AG08396 (cell line): Measurements from ENCODE around the gene NAT8.
A peak's percentile ranks its signal among the peaks of the same experiment; 100 is the strongest.
"Not testable (repeated sequence)": the region's sequence is repeated elsewhere in the genome, so short reads cannot be mapped to it uniquely, and the experiment has no call there.

Experiments
- DNase-seq: peaks from one replicate; pipeline ENCODE4 v3.0.0; 2012; ENCODE audit warnings: low spot score, mixed read lengths

NAT8 gene

GRCh38 chr2:73642338-73643018 is at the start of gene NAT8:
Gene NAT8 (minus strand): TSS chr2:73642422. CDS start chr2:73641628, 794 bp downstream.
- no peak for DNase-seq

GRCh38 chr2:73690372-73691088 is 48.3 kb upstream of the NAT8 start:
- DNase-seq: not testable (repeated sequence)

GRCh38 chr2:73688494-73688893 is 46.3 kb upstream of the NAT8 start:
- not testable (repeated sequence) for DNase-seq

GRCh38 chr2:73685764-73686438 is 43.7 kb upstream of the NAT8 start:
- peak; percentile 13 for DNase-seq

- DNase-seq: not testable (repeated sequence)
Observed at GRCh38 chr2:73684905-73685304, 42.7 kb upstream of the NAT8 start.

GRCh38 chr2:73684325-73684724 is 42.1 kb upstream of the NAT8 start:
- not testable (repeated sequence) for DNase-seq

- DNase-seq: not testable (repeated sequence)
Observed at GRCh38 chr2:73679951-73680571, 37.8 kb upstream of the NAT8 start.

- DNase-seq: not testable (repeated sequence)
Observed at GRCh38 chr2:73679237-73679636, 37.0 kb upstream of the NAT8 start.

- not testable (repeated sequence) for DNase-seq
Observed at GRCh38 chr2:73678008-73678407, 35.8 kb upstream of the NAT8 start.

GRCh38 chr2:73676211-73676610 is 34.0 kb upstream of the NAT8 start:
- not testable (repeated sequence) for DNase-seq

- not testable (repeated sequence) for DNase-seq
Observed at GRCh38 chr2:73674696-73675157, 32.5 kb upstream of the NAT8 start.

GRCh38 chr2:73669976-73670375 is 27.8 kb upstream of the NAT8 start:
- DNase-seq: not testable (repeated sequence)

GRCh38 chr2:73667239-73667638 is 25.0 kb upstream of the NAT8 start:
- not testable (repeated sequence) for DNase-seq

GRCh38 chr2:73654175-73654574 is 12.0 kb upstream of the NAT8 start:
- DNase-seq: no peak

GRCh38 chr2:73652348-73652747 is 10.1 kb upstream of the NAT8 start:
- DNase-seq: no peak

- DNase-seq: no peak
Observed at GRCh38 chr2:73651591-73652230, 9.5 kb upstream of the NAT8 start.

- DNase-seq: not testable (repeated sequence)
Observed at GRCh38 chr2:73647690-73648089, 5.5 kb upstream of the NAT8 start.

- DNase-seq: no peak
Observed at GRCh38 chr2:73641767-73642062, 507 bp downstream of the NAT8 start.

GRCh38 chr2:73640946-73641766 is 1.1 kb downstream of the NAT8 start:
- DNase-seq: no peak

- DNase-seq: no peak
Observed at GRCh38 chr2:73640511-73640911, 1.7 kb downstream of the NAT8 start.

- DNase-seq: no peak
Observed at GRCh38 chr2:73638429-73638828, 3.8 kb downstream of the NAT8 start.
